NCI-H1105 (cell line): ENCODE measurements around the gene ATP5PO.
A peak's percentile ranks its signal among the peaks of the same experiment; 100 is the strongest.
"Not testable (repeated sequence)": the region's sequence is repeated elsewhere in the genome, so short reads cannot be mapped to it uniquely, and the experiment has no call there.

Experiments
- DNase-seq: peaks from one replicate; lab custom pipeline; 2025; lab: John Stamatoyannopoulos, UW

Gene ATP5PO

DNA sequence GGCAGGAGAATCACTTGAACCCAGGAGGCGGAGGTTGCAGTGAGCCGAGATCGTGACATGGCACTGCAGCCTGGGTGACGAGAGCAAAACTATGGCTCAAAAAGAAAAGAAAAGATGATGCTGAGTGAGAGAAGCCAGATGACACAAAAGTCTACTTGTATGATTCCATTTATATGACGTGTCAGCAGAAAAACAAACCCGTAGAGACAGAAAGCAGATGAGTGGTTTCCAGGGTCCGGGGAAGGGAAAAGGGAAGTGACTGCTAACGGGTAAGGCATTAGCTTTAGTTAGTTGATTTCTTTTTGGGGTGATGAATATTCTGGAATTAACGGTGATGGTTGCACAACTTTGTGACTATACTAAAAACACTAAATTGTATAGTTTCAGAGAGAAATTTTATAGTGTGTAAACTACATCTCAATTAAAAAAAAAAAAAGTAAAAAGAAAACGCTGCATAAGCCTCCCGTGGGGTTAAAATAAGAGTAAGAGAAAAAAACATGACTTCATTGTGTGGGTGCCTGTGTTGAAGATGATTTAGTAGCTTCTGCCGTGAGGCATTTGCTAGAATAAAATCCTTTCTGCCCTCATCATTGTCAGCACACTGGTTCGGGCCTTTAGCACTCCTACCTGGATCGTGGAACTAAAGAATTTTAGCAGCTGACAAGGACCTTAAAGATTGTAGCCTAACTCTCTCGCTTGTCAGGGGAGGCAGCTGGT is 24.7 kb upstream of the ATP5PO start:
- no peak for DNase-seq

- DNase-seq = no peak
Observed at GRCh38 chr21:33939226-33939625, 23.6 kb upstream of the ATP5PO start.

DNA sequence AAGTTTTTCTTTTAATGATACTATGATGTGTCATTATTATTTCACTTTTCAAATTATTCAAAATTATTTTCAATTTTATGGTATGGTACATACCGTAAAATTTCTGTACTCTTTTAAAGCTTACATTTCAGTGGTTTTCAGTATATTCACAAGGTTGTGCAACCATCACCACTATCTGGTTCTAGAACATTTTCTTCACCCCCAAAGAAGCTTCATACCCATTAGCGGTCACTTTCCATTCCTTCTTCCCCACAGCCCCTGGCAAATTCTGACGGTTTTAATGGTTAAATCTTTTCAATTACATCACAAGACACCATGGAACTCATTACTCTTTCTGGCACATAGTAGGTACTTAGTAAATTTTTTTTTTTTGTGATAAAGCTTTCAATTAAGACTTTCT is 22.8 kb upstream of the ATP5PO start:
- no peak for DNase-seq

- no peak for DNase-seq
Observed at GRCh38 chr21:33937931-33938339, 22.3 kb upstream of the ATP5PO start.

GRCh38 chr21:33937146-33937545 is 21.5 kb upstream of the ATP5PO start:
- DNase-seq = no peak

DNA sequence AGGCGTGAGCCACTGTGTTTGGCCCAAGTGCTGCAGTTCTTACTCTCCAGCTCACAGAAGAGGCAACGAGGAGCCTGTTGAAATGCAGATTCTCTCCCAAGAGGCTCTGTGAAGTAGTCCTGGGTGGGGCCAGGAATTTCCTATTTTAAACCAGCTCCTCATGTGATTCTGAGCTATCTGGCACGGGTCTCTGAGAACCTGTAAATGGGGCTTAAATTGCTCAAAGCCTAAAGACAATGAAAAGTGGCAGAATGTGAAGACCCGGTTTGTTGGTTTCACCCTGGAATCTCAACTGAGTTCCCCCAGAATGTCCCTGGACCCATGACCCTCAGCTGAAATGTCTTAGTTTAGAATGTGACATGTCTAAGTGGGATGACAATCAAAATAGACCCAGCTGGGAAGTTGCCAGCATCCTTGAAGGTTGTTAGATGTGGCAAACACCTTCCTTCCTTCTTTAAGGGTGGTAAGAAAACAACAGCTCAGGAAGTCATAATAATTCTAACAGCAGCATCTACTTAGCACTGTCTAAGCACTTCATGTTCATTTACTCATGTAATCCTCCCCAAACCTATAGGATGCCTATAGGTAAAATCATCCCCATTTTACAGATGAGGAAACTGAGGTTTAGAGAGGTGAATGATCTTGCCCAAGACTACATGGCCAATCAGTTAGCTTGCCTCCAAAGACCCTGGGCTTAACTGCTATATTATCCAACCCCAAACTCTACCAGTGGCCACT is 20.9 kb upstream of the ATP5PO start:
- DNase-seq = no peak

DNA sequence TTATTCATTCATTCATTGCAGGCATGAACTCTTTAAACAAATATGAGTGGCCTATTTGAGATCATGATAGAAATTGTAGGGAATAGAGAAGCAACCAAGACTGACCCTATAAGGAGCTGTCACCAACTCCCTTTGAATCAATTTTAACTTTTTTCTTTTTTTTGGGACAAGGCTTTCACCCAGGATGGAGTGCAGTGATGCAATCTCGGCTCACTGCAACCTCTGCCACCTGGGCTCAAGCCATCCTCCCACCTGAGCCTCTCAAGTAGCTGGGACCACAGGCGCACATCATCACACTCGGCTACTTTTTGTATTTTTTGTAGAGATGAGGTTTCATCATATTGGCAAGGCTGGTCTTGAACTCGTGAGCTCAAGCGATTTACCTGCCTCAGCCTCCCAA is 17.1 kb upstream of the ATP5PO start:
- no peak for DNase-seq

GRCh38 chr21:33931799-33932390 is 16.3 kb upstream of the ATP5PO start:
- DNase-seq = no peak

DNA sequence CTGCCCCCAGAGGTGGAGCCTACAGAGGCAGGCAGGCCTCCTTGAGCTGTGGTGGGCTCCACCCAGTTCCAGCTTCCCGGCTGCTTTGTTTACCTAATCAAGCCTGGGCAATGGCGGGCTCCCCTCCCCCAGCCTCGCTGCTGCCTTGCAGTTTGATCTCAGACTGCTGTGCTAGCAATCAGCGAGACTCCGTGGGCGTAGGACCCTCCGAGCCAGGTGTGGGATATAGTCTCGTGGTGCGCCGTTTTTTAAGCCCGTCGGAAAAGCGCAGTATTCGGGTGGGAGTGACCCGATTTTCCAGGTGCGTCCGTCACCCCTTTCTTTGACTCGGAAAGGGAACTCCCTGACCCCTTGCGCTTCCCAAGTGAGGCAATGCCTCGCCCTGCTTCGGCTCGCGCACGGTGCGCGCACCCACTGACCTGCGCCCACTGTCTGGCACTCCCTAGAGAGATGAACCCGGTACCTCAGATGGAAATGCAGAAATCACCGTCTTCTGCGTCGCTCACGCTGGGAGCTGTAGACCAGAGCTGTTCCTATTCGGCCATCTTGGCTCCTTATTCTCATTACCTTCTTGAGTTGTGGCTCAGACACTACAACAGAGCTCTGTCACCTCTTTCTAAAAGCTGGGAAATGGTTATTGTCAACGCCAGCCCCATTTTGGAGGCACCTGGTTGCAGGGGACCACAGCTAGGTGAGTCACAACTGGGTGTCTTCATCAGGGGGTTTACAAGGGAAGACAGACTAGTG is 15.6 kb upstream of the ATP5PO start:
- DNase-seq = peak; percentile 5

GRCh38 chr21:33926248-33926647 is 10.6 kb upstream of the ATP5PO start:
- DNase-seq = not testable (repeated sequence)

- DNase-seq = no peak
Observed at GRCh38 chr21:33924766-33925100, 9.1 kb upstream of the ATP5PO start.

- DNase-seq = peak; percentile 84
Observed at GRCh38 chr21:33924079-33924765, 8.6 kb upstream of the ATP5PO start.

DNA sequence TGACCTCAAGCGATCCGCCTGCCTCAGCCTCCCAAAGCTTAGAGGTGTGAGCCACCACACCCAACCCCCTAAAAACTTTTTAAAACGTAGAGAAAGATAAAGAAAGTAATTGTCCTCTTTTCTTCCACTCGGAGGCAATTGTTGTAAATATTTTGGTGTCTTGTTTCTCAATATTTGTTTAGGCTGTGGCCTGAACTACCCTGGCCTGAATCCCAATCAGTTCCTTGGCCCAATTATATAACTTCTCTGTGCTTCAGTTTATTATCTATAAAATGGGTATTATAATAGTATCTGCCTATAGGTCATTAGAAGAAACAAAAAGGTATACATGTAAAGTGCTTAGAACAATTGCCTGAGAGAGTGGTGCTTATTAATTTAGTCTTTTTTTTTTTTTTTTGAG is 1.8 kb upstream of the ATP5PO start:
- DNase-seq = no peak

DNA sequence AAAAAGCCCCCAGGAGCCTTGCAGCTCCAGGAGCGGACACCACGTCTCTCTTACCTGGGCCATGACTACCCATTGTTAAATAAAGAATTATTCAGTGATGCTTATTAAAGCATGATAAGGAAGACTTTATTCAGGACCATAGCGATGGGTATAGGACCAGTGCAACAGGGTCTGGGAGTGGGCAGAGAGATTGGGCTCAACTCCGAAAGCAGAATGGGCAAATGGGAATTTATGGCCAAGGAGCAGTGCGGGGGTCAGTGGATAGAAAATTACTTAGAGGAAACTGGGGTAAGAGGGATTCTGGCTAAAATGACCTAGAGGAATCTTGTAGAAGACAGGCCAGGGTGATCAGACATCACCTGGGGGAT is 580 bp upstream of the ATP5PO start:
- DNase-seq = no peak

GRCh38 chr21:33914188-33914587 is 1.4 kb downstream of the ATP5PO start:
- DNase-seq = no peak

- no peak for DNase-seq
Observed at GRCh38 chr21:33909756-33910155, 5.8 kb downstream of the ATP5PO start.

DNA sequence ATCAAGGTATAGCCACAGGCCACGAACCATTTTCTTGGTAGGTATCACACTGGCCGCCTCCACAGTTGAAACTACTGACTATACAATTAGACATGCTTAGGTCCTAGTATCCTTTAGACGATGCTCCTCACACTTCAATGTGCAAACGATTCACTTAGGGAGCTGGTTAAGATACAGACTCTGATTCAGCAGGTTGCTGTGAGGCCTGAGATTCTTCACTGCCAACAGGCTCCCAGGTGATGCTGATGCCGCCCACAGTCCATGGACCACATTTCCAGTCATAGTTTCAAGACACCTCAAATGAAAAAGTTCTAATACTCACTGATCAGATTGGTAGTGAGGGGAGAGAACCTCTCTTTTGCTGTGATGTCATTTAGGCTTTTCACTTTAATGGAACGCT is 6.8 kb downstream of the ATP5PO start:
- DNase-seq = no peak

DNA sequence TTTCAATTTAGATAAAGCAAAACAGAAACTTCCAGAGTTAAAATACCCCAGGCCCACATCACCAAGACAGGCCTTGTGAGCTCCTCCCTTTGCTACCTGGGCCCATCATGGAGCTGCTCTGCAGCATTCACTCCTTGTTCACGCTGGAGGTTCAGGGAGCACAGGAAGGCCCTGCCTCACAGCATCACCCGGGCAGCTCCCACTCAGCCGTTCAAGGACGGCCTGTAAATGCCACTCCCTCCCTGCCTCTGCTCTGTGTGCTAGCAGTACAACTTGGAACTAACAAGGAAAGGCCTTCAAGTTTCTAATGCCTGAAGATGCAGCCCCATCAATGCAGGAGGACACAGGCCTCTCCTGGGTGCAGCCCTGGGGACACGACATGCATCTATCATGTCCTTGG is 11.6 kb downstream of the ATP5PO start:
- DNase-seq = no peak

GRCh38 chr21:33902349-33902748 is 13.3 kb downstream of the ATP5PO start:
- no peak for DNase-seq

- peak; percentile 37 for DNase-seq
Observed at GRCh38 chr21:33901412-33902288, 14.0 kb downstream of the ATP5PO start.

GRCh38 chr21:33899199-33899598 is 16.4 kb downstream of the ATP5PO start:
- no peak for DNase-seq
